ENCODE results near the gene GINS3. TPM values are rescaled to one million over a fixed set of nuclear protein-coding genes. Genes with fewer than 3 reads are reported as not detected.
A peak's percentile ranks its signal among the peaks of the same experiment; 100 is the strongest.
"Not testable (repeated sequence)": the region's sequence is repeated elsewhere in the genome, so short reads cannot be mapped to it uniquely, and the experiment has no call there.

GINS3 gene
- total RNA-seq, 1 donor: 4.3 TPM

GRCh38 chr16:58385218-58385773 lies 7.0 kb upstream of the GINS3 start:
- no peak for DNase-seq (ENCODE audit: low read depth in 2 of 3, low spot score in 2 of 3)

GRCh38 chr16:58389724-58390123 lies 2.5 kb upstream of the GINS3 start:
- DNase-seq (ENCODE audit: low read depth in 2 of 3, low spot score in 2 of 3): no peak

- DNase-seq (ENCODE audit: low read depth in 2 of 3, low spot score in 2 of 3): no peak
These were observed 850 bp downstream of the GINS3 start for GRCh38 chr16:58393138-58393504.

GRCh38 chr16:58396897-58397296 lies 4.6 kb downstream of the GINS3 start:
- not testable (repeated sequence) for DNase-seq (ENCODE audit: low read depth in 2 of 3, low spot score in 2 of 3)

GRCh38 chr16:58399718-58400633 lies 7.7 kb downstream of the GINS3 start:
- no peak for DNase-seq (ENCODE audit: low read depth in 2 of 3, low spot score in 2 of 3)

- DNase-seq (ENCODE audit: low read depth in 2 of 3, low spot score in 2 of 3): not testable (repeated sequence)
These were observed 9.0 kb downstream of the GINS3 start for GRCh38 chr16:58401305-58401704.

- DNase-seq (ENCODE audit: low read depth in 2 of 3, low spot score in 2 of 3): no peak
These were observed 10.5 kb downstream of the GINS3 start for GRCh38 chr16:58402796-58403195.

- DNase-seq (ENCODE audit: low read depth in 2 of 3, low spot score in 2 of 3): peak in 2 of 3 donors; percentile 30 to 37
These were observed 17.2 kb downstream of the GINS3 start for GRCh38 chr16:58409316-58409973.

- DNase-seq (ENCODE audit: low read depth in 2 of 3, low spot score in 2 of 3): no peak
These were observed 19.1 kb downstream of the GINS3 start for GRCh38 chr16:58411336-58411735.

GRCh38 chr16:58411736-58412614 lies 19.7 kb downstream of the GINS3 start:
- no peak for DNase-seq (ENCODE audit: low read depth in 2 of 3, low spot score in 2 of 3)

- DNase-seq (ENCODE audit: low read depth in 2 of 3, low spot score in 2 of 3): not testable (repeated sequence)
These were observed 20.3 kb downstream of the GINS3 start for GRCh38 chr16:58412615-58412970.

GRCh38 chr16:58413359-58413758 lies 21.1 kb downstream of the GINS3 start:
- no peak for DNase-seq (ENCODE audit: low read depth in 2 of 3, low spot score in 2 of 3)

GRCh38 chr16:58415003-58415402 lies 22.7 kb downstream of the GINS3 start:
- no peak for DNase-seq (ENCODE audit: low read depth in 2 of 3, low spot score in 2 of 3)

- not testable (repeated sequence) for DNase-seq (ENCODE audit: low read depth in 2 of 3, low spot score in 2 of 3)
These were observed 23.7 kb downstream of the GINS3 start for GRCh38 chr16:58415961-58416360.

- DNase-seq (ENCODE audit: low read depth in 2 of 3, low spot score in 2 of 3): no peak
These were observed 24.8 kb downstream of the GINS3 start for GRCh38 chr16:58417035-58417434.

- DNase-seq (ENCODE audit: low read depth in 2 of 3, low spot score in 2 of 3): no peak
These were observed 25.3 kb downstream of the GINS3 start for GRCh38 chr16:58417600-58417999.

- no peak for DNase-seq (ENCODE audit: low read depth in 2 of 3, low spot score in 2 of 3)
These were observed 25.8 kb downstream of the GINS3 start for GRCh38 chr16:58418026-58418425.

GRCh38 chr16:58418601-58419000 lies 26.3 kb downstream of the GINS3 start:
- no peak for DNase-seq (ENCODE audit: low read depth in 2 of 3, low spot score in 2 of 3)

- DNase-seq (ENCODE audit: low read depth in 2 of 3, low spot score in 2 of 3): no peak
These were observed 27.1 kb downstream of the GINS3 start for GRCh38 chr16:58419241-58419990.

GRCh38 chr16:58421059-58421458 lies 28.8 kb downstream of the GINS3 start:
- peak in 2 of 3 donors; percentile 26 to 43 for DNase-seq (ENCODE audit: low read depth in 2 of 3, low spot score in 2 of 3)

Measured in hematopoietic multipotent progenitor cell (in vitro differentiated cells).